Measurements from ENCODE around the gene MICU2.

Gene MICU2

GRCh38 chr13:21603531-21604448 lies at the start of gene MICU2:
Gene MICU2, minus strand, starts transcription at chr13:21604170. Its CDS starts 22 bp downstream, at chr13:21604148.
- DNase-seq = peak; percentile 91

GRCh38 chr13:21641629-21642028 lies 37.7 kb upstream of the MICU2 start:
- no peak for DNase-seq

- DNase-seq = no peak
Measured at GRCh38 chr13:21639561-21639960, 35.6 kb upstream of the MICU2 start.

- no peak for DNase-seq
Measured at GRCh38 chr13:21638319-21639282, 34.6 kb upstream of the MICU2 start.

- no peak for DNase-seq
Measured at GRCh38 chr13:21637296-21637695, 33.3 kb upstream of the MICU2 start.

- DNase-seq = no peak
Measured at GRCh38 chr13:21636656-21637055, 32.7 kb upstream of the MICU2 start.

GRCh38 chr13:21632196-21632595 lies 28.2 kb upstream of the MICU2 start:
- DNase-seq = no peak

GRCh38 chr13:21625366-21625765 lies 21.4 kb upstream of the MICU2 start:
- no peak for DNase-seq

- no peak for DNase-seq
Measured at GRCh38 chr13:21620861-21621260, 16.9 kb upstream of the MICU2 start.

GRCh38 chr13:21619633-21620220 lies 15.8 kb upstream of the MICU2 start:
- DNase-seq = no peak

GRCh38 chr13:21616880-21617279 lies 12.9 kb upstream of the MICU2 start:
- no peak for DNase-seq

GRCh38 chr13:21616205-21616866 lies 12.4 kb upstream of the MICU2 start:
- DNase-seq = no peak

GRCh38 chr13:21615427-21615826 lies 11.5 kb upstream of the MICU2 start:
- DNase-seq = no peak

GRCh38 chr13:21613791-21614190 lies 9.8 kb upstream of the MICU2 start:
- DNase-seq = no peak

- DNase-seq = no peak
Measured at GRCh38 chr13:21611385-21611784, 7.4 kb upstream of the MICU2 start.

- DNase-seq = no peak
Measured at GRCh38 chr13:21610687-21611086, 6.7 kb upstream of the MICU2 start.

- DNase-seq = no peak
Measured at GRCh38 chr13:21608961-21609360, 5.0 kb upstream of the MICU2 start.

- DNase-seq = no peak
Measured at GRCh38 chr13:21606796-21607195, 2.8 kb upstream of the MICU2 start.

GRCh38 chr13:21606251-21606650 lies 2.3 kb upstream of the MICU2 start:
- DNase-seq = no peak

- DNase-seq = no peak
Measured at GRCh38 chr13:21596722-21597121, 7.2 kb downstream of the MICU2 start.

- DNase-seq = no peak
Measured at GRCh38 chr13:21595546-21595822, 8.5 kb downstream of the MICU2 start.

GRCh38 chr13:21594715-21595545 lies 9.0 kb downstream of the MICU2 start:
- no peak for DNase-seq
